GM12875 (cell line): ENCODE measurements around the gene RERE.

Experiments
- H3K4me3 ChIP-seq: one replicate; pipeline ENCODE4 v1.5.1; 2011; ENCODE audit warnings: low read depth, low read length, control low read depth
- CTCF ChIP-seq: IDR thresholded peaks from 2 replicates; pipeline ENCODE4 v1.5.1; 2011; ENCODE audit warnings: low read depth, mild to moderate bottlenecking, control low read depth, inconsistent platforms, low read length, moderate library complexity, borderline replicate concordance; ENCODE audit not compliant: insufficient read depth

The RERE gene

DNA sequence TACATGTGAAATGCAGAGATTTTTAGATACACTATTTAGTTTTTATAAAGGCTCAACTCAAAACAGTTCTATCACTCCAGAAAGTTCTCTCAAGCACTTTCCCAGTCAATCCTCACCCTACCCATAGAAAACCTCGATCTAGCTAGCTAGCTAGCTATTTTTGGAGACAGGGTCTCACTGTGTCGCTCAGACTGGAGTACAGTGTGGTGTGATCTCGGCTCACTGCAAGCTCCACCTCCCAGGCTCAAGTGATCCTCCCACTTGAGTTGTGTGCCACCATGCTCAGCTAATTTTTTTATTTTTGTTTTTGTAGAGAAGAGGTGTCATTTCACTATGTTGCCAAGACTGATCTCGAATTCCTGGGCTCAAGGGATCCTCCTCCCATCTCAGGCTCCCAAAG, 236.9 kb downstream of the RERE start:
- H3K4me3 ChIP-seq = no peak overlapping the region
- TF ChIP-seq CTCF = no peak

DNA sequence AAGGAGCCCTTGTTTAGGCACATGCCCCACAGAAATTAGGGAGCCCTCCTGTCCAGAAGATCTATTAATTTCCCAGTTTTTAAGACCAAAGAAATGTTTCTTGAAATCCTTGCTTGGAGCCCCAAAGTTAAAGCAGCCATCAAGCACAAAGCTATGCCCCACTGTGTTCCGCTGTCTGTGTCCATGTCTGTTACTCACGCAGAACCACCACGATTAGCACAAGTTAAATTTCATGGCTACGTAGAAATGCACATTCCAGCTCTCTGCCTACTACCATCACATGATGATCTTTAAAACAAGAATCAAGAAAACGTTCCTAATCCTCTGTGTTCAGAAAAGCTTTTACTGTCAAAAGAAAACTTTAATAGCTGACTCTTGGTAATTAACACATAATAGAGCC, 238.5 kb downstream of the RERE start:
- TF ChIP-seq CTCF = no peak
- H3K4me3 ChIP-seq = no peak overlapping the region

DNA sequence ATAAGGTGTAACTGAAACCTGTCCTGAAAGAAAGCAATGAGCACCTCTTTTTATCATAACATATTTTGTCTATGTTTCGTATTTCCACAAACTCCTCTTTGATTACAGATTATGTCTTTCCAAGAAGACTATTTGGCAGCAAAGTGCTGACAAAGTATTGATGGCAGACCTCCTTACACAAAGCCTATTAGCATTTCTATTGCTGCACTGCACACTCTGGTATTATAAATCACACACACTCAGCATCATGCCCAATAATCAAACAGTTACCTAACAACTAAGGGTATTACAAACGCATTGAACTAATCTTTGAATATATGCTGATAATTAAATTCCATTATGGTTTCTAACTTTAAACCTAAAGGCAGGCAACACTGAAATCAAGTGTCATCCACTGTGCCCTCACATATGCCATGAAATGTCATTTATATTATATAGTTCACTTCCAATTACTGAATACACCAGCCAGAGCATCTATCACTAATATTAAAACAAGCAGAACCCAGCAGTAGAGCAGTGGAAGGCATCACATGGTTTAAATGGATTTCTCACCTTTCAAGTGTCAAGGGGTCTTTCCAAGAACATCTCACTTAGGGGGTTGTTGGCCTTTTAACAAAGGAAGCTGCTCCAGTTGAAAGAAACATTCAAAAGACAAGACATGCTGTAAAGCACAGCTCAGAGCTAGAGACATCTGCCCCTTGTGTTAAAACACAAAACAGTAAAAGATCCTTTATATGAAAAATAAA, 239.1 kb downstream of the RERE start:
- H3K4me3 ChIP-seq = no peak overlapping the region
- TF ChIP-seq CTCF = no peak

DNA sequence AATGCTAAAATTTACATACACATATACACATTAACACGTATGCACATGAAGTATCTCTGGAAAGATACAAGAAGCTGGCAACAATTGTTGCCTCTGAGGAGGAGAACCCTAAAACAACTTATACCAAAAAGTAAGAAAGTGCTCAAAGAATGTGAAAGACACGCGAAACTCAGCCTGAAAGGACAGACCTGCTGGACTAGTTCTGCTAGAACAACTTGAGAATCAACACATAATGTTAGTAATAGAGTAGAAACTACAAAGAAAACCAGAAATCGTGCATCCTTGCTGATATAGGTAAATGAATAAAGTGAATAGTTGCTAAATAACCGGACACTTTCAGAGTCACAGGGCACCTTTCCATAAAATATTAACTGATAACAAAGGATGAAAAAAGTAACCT, 242.5 kb downstream of the RERE start:
- H3K4me3 ChIP-seq = no peak overlapping the region
- no peak for TF ChIP-seq CTCF

DNA sequence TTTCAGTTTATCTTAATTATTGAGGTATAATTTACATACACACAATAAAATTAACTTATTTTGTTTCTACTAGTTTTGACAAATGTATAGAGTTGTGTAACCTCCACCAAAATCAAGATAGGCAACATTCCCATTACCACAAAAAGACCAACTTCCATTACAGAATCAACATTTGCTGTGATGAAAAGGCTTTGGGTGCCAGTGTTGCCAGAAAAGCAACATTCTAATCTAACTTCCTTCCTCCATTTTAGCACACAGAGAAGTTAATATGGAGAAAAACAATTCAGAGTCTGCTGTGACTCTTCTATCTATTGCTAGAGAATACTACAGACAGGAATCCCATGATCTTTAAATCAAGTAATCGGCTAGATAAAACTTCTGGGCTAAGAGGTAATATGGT, 245.3 kb downstream of the RERE start:
- H3K4me3 ChIP-seq = no peak overlapping the region
- TF ChIP-seq CTCF = no peak

GRCh38 chr1:8571200-8571984, 246.0 kb downstream of the RERE start:
- TF ChIP-seq CTCF = no peak
- H3K4me3 ChIP-seq = no peak overlapping the region

- no peak overlapping the region for H3K4me3 ChIP-seq
- TF ChIP-seq CTCF = no peak
Observed at GRCh38 chr1:8570465-8570864, 247.0 kb downstream of the RERE start.
